ENCODE results near the gene KHDC4. TPM values are rescaled to one million over a fixed set of nuclear protein-coding genes. Genes with fewer than 3 reads are reported as not detected.

The KHDC4 gene
- total and polyA plus RNA-seq, 9 of the 15 experiments (the other 6 are each of a cell fraction or from before 2014, with no cell fraction given), result 12.1 to 185 (median 65.6) TPM

DNA sequence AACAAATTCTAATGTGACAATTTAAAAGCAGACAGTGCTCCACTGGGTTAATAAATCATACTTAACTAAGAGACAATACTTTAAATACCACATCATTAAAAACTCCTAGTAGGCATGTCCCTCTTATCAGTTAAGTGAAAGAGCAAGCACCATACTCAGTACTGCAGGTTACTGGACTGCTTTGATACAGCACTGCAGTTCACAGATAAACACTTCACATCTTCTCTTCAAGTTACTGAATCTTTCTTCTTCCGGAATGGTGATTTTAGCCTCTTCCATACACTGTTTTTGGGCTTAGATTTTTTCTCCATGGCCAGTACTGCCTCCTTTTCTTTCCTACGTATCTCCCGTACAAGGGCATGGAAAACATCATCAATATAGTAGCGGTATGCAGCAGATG, 34.1 kb downstream of the KHDC4 start (continued):
- no peak for TF ChIP-seq U2AF1 (optimal IDR thresholded peaks at IDR 0.05; ENCODE audit: low read depth, low read length)
- TF ChIP-seq, protein P1, sequence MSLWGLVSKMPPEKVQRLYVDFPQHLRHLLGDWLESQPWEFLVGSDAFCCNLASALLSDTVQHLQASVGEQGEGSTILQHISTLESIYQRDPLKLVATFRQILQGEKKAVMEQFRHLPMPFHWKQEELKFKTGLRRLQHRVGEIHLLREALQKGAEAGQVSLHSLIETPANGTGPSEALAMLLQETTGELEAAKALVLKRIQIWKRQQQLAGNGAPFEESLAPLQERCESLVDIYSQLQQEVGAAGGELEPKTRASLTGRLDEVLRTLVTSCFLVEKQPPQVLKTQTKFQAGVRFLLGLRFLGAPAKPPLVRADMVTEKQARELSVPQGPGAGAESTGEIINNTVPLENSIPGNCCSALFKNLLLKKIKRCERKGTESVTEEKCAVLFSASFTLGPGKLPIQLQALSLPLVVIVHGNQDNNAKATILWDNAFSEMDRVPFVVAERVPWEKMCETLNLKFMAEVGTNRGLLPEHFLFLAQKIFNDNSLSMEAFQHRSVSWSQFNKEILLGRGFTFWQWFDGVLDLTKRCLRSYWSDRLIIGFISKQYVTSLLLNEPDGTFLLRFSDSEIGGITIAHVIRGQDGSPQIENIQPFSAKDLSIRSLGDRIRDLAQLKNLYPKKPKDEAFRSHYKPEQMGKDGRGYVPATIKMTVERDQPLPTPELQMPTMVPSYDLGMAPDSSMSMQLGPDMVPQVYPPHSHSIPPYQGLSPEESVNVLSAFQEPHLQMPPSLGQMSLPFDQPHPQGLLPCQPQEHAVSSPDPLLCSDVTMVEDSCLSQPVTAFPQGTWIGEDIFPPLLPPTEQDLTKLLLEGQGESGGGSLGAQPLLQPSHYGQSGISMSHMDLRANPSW (CRISPR knock-in tag; IDR thresholded peaks at IDR 0.05), result no peak
- TF ChIP-seq KAT8 (IDR thresholded peaks at IDR 0.05; ENCODE audit: low read depth), result no peak
- TF ChIP-seq ZNF175 (CRISPR knock-in tag; IDR thresholded peaks at IDR 0.05; ENCODE audit: low read depth), result no peak
- TF ChIP-seq POU5F1 (IDR thresholded peaks at IDR 0.05; ENCODE audit: borderline replicate concordance, low read depth, low read length, partially characterized antibody), result no peak
- TF ChIP-seq LEF1 (IDR thresholded peaks at IDR 0.05), result peak; percentile 50; the same call in 1 of the 2 replicates
- TF ChIP-seq SOX6 (IDR thresholded peaks at IDR 0.05), result peak; percentile 66
- no peak for TF ChIP-seq TAF9B (IDR thresholded peaks at IDR 0.05; ENCODE audit: partially characterized antibody)
- peak; percentile 83 for TF ChIP-seq SMARCA4 (IDR thresholded peaks at IDR 0.05)
- 0 out of 4 replicates have a peak, but pooled peaks of 1 of the 2 experiments have one; percentile 12 for TF ChIP-seq TBL1XR1 (IDR thresholded peaks at IDR 0.05; ENCODE audit: low read length in 2 of 2)
- TF ChIP-seq PHF8 (IDR thresholded peaks at IDR 0.05; ENCODE audit: borderline replicate concordance, low read length), result no peak
- TF ChIP-seq DNMT1 (IDR thresholded peaks at IDR 0.05), result no peak
- TF ChIP-seq, protein P2, sequence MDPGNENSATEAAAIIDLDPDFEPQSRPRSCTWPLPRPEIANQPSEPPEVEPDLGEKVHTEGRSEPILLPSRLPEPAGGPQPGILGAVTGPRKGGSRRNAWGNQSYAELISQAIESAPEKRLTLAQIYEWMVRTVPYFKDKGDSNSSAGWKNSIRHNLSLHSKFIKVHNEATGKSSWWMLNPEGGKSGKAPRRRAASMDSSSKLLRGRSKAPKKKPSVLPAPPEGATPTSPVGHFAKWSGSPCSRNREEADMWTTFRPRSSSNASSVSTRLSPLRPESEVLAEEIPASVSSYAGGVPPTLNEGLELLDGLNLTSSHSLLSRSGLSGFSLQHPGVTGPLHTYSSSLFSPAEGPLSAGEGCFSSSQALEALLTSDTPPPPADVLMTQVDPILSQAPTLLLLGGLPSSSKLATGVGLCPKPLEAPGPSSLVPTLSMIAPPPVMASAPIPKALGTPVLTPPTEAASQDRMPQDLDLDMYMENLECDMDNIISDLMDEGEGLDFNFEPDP (CRISPR knock-in tag; IDR thresholded peaks at IDR 0.05), result no peak
- TF ChIP-seq SMARCA5 (IDR thresholded peaks at IDR 0.05), result peak; percentile 24; the same call in 1 of the 2 replicates
- TF ChIP-seq PPARD (CRISPR knock-in tag; IDR thresholded peaks at IDR 0.05), result no peak
- no peak for TF ChIP-seq ZNF778 (CRISPR knock-in tag; IDR thresholded peaks at IDR 0.05)
- TF ChIP-seq FUS (optimal IDR thresholded peaks at IDR 0.05; ENCODE audit: low read depth, low read length), result no peak
- TF ChIP-seq, protein P3, sequence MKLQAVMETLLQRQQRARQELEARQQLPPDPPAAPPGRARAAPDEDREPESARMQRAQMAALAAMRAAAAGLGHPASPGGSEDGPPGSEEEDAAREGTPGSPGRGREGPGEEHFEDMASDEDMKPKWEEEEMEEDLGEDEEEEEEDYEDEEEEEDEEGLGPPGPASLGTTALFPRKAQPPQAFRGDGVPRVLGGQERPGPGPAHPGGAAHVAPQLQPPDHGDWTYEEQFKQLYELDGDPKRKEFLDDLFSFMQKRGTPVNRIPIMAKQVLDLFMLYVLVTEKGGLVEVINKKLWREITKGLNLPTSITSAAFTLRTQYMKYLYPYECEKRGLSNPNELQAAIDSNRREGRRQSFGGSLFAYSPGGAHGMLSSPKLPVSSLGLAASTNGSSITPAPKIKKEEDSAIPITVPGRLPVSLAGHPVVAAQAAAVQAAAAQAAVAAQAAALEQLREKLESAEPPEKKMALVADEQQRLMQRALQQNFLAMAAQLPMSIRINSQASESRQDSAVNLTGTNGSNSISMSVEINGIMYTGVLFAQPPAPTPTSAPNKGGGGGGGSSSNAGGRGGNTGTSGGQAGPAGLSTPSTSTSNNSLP (IDR thresholded peaks at IDR 0.05; ENCODE audit: borderline replicate concordance, low read depth, low read length), result no peak
- TF ChIP-seq PHF21A (IDR thresholded peaks at IDR 0.05; ENCODE audit: borderline replicate concordance, low read depth), result no peak
- no peak for TF ChIP-seq KLF1 (tag; IDR thresholded peaks at IDR 0.05)
- no peak for TF ChIP-seq ZNF79 (CRISPR knock-in tag; IDR thresholded peaks at IDR 0.05; ENCODE audit: low read depth)
- TF ChIP-seq STAT5A (IDR thresholded peaks at IDR 0.05; ENCODE audit: borderline replicate concordance, low read length), result peak; percentile 79
- no peak for TF ChIP-seq MAFG (tag; conservative IDR thresholded peaks at IDR 0.05)
- TF ChIP-seq TAL1 (IDR thresholded peaks at IDR 0.05), result peak; percentile 92
- TF ChIP-seq PML (IDR thresholded peaks at IDR 0.05; ENCODE audit: low read length), result peak; percentile 73
- peak; percentile 70 for TF ChIP-seq KLF16 (IDR thresholded peaks at IDR 0.05)

Data from K562 (cell line).